Activated CD4-positive, alpha-beta T cell treated with anti-CD3 and anti-CD28 coated beads for 48 hours (primary cell): ENCODE results near the gene SLC1A2.

Source experiments
- DNase-seq: peaks from one replicate; pipeline ENCODE4 v3.0.0-alpha.2; 2020

The SLC1A2 gene

GRCh38 chr11:35375332-35376117, 43.8 kb downstream of the SLC1A2 start:
- DNase-seq, result no peak

GRCh38 chr11:35373284-35373933, 45.9 kb downstream of the SLC1A2 start:
- no peak for DNase-seq

- no peak for DNase-seq
Observed at GRCh38 chr11:35372565-35373283, 46.6 kb downstream of the SLC1A2 start.

- DNase-seq, result no peak
Observed at GRCh38 chr11:35367491-35367890, 51.9 kb downstream of the SLC1A2 start.

DNA sequence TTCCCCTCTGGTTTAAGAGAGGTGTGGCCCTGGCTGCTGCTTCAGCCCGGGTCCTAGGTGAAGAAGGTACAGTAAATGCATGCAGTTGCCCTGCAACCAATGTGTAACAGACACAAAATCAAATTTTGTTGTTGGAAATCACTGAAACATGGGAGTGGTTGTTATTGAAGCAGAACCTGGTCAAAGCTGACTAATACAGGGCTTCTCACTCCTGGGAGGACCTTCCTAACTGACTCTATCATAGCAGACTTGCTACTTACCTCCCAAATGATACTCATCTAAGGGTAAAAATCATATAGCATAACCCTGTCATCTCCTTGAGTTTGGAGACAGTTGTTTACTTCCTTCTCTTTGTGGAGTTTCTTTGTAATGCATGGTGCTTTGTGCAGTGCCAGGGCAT, 52.6 kb downstream of the SLC1A2 start:
- no peak for DNase-seq

GRCh38 chr11:35365961-35366360, 53.4 kb downstream of the SLC1A2 start:
- no peak for DNase-seq

DNA sequence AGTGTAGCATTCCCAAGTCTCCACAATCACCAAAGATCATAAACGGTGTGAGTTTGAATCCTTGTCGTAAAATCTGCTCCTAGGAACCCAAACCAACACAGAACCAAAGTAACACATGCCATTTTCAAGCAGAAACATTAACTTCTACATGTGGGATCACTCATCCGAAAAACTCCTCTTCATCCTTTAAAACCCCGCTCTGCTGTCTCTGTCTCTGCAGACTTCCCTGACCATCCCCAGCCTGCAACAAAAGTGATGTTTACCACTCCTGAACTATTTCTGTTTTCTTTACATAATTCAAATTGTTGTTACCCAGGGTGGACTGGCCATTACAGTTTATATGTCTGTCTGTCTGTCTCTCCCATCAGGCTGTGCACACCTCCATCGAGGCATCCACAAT, 54.0 kb downstream of the SLC1A2 start:
- no peak for DNase-seq

GRCh38 chr11:35363854-35364780, 55.2 kb downstream of the SLC1A2 start:
- DNase-seq, result no peak

GRCh38 chr11:35363246-35363801, 56.0 kb downstream of the SLC1A2 start:
- no peak for DNase-seq

- no peak for DNase-seq
Observed at GRCh38 chr11:35362521-35362980, 56.8 kb downstream of the SLC1A2 start.

GRCh38 chr11:35360055-35360530, 59.3 kb downstream of the SLC1A2 start:
- no peak for DNase-seq

GRCh38 chr11:35359321-35360054, 59.9 kb downstream of the SLC1A2 start:
- no peak for DNase-seq

- DNase-seq, result no peak
Observed at GRCh38 chr11:35358391-35358790, 61.0 kb downstream of the SLC1A2 start.

DNA sequence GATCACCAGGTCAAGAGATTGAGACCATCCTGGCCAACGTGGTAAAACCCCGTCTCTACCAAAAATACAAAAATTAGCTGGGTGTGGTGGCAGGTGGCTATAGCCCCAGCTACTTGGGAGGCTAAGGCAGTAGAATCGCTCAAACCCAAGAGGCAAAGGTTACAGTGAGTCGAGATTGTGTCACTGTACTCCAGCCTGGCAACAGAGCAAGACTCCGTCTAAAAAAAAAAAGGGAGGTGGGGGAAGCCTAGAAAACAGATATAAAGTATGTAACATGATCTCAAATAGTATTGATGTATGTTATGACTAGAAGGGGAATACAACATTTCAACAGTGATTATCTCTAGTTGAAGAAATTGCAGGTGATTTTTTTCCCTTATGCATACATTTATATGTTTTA, 61.4 kb downstream of the SLC1A2 start:
- no peak for DNase-seq

DNA sequence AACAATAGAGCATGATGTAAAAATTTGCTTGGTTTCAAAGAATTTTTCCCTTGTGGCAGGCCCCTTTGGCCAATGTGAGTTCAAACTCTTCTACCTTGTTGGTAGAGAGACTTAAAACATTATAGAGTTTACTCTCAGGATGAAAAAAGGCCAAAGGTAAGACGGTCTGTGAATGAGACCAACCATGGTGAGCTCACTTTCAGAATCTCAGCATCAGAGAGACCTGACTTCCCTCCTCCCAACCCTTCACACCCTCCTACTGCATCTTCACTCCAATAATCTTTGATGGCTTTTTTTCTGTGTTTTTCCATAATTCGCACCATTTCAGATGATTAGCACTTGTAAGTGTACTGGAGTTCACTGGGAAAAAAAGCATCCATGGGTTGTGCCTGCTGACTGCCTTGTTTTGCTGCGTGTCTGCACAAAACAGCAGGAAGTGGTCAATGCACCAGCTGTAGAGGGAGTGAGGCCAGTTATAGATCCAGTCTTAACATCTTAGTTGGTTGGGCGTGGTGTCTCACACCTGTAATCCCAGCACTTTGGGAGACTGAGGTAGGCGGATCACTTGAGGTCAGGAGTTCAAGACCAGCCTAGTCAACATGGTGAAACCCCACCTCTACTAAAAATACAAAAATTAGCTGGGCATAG, 64.1 kb downstream of the SLC1A2 start:
- DNase-seq, result no peak

DNA sequence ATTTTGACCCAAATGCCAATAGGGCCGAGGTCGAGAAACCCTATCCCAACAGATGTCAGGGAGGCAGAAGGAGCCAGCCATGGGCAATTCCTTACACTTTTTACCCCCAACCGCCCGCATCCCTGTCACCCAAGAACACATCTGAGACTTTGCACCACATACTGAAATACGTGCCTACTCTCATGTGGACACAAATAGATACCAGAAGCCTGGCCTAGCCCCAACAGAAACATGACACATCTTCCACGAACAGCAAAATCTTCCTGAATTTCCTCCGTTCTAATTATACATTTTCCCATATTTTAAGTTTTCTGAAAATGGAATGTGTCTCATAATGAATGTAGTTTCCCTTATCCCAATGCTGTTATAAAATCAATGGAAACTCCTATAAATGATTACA, 64.7 kb downstream of the SLC1A2 start:
- no peak for DNase-seq

GRCh38 chr11:35352077-35352888, 67.1 kb downstream of the SLC1A2 start:
- DNase-seq, result no peak

GRCh38 chr11:35349897-35350296, 69.5 kb downstream of the SLC1A2 start:
- DNase-seq, result no peak

DNA sequence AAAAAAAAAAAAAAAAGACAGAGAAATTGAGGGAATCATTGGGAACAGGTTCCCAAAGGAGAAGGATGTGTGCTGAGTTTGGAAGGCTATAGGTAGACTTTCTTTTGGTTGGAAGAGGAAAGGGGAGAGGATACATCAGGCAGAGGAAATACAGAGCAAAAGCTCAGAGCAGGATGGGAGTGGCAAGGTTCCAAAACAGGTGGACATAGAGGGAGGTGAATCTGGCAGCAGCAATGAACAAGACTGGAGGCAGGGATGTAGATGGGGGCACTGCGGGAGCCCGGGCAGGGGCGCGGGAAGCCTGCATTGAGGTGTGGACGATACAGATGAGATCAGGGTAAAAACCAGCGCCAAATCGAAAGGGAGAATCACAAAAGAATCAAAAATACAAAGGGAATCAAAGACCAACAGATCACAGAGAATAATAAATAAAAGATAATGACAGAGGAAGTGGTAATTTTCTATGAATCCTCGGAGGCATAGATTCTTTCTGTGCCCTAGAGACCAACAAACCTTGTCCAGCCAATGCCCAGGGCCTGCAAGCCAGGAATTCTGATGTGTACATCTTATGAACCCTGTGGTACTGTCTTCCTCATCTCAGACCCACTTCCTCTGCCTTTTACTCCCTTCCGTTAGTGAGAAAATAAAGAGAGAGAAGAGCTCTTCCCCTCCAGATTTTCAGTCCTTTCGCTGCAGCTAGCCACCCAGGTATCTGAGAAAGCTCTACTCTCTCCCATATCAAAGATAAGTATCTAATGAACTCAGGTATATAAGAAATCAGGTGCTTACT, 70.3 kb downstream of the SLC1A2 start:
- DNase-seq, result no peak
